A673 (cell line): ENCODE results near the gene MSI2. TPM values are rescaled to one million over a fixed set of nuclear protein-coding genes. Genes with fewer than 3 reads are reported as not detected.
"Not testable (repeated sequence)": the region's sequence is repeated elsewhere in the genome, so short reads cannot be mapped to it uniquely, and the experiment has no call there.

Source experiments
- BruUV-seq: library from RNA; stranded (reverse); fragments of 400-500 nt; replicated peaks from 2 replicates; lab custom pipeline; 2021; lab: Mats Ljungman, UMichigan
- CTCF ChIA-PET: fragments of 300-600 bp; sonication (Branson Sonifier 250); formaldehyde crosslinking; loops from one replicate; lab custom pipeline; 2022; ENCODE audit warnings: antibody characterized with exemption; lab: Charles Lee
- POLR2A ChIA-PET: fragments of 300-600 bp; sonication (Branson Sonifier 250); formaldehyde crosslinking; loops from one replicate; lab custom pipeline; 2022; ENCODE audit warnings: antibody characterized with exemption; ENCODE audit not compliant: low non-redundant PET; lab: Charles Lee
- DNase-seq: peaks from one replicate; pipeline ENCODE4 v3.0.0-alpha.2; 2015; ENCODE audit warnings: low spot score
- H3K27ac ChIP-seq: fragments of 200-600 bp; sonication (generic); 2 replicates; pipeline ENCODE4 v1.5.1; 2016; ENCODE audit warnings: mixed run types, low read depth, mild to moderate bottlenecking, mixed read lengths, antibody characterized with exemption, low read length; ENCODE audit not compliant: poor library complexity, severe bottlenecking
- H3K27me3 ChIP-seq: fragments of 200-600 bp; sonication (generic); replicated peaks from 2 replicates; pipeline ENCODE4 v1.6.1; 2017; ENCODE audit warnings: mixed run types, low read depth, mild to moderate bottlenecking, mixed read lengths, antibody characterized with exemption, low read length; ENCODE audit not compliant: insufficient read depth, poor library complexity
- H3K36me3 ChIP-seq: fragments of 200-600 bp; sonication (generic); 2 replicates; pipeline ENCODE4 v1.6.1; 2016; ENCODE audit warnings: mixed run types, mild to moderate bottlenecking, mixed read lengths, antibody characterized with exemption, low read length; ENCODE audit not compliant: insufficient read depth, poor library complexity, severe bottlenecking
- H3K4me1 ChIP-seq: fragments of 200-600 bp; sonication (generic); 2 replicates; pipeline ENCODE4 v1.6.1; 2017; ENCODE audit warnings: mixed run types, mild to moderate bottlenecking, mixed read lengths, antibody characterized with exemption, low read length; ENCODE audit not compliant: insufficient read depth, poor library complexity, severe bottlenecking
- H3K4me3 ChIP-seq: fragments of 200-600 bp; sonication (generic); 2 replicates; pipeline ENCODE4 v1.5.1; 2016; ENCODE audit warnings: low read depth, mixed run types, mild to moderate bottlenecking, mixed read lengths, low read length; ENCODE audit not compliant: poor library complexity, severe bottlenecking
- H3K9me3 ChIP-seq: fragments of 200-600 bp; sonication (generic); 2 replicates; pipeline ENCODE4 v1.6.1; 2016; ENCODE audit warnings: mixed run types, low read depth, mild to moderate bottlenecking, mixed read lengths, antibody characterized with exemption, low read length; ENCODE audit not compliant: poor library complexity, severe bottlenecking
- EZH2 ChIP-seq: fragments of 200-600 bp; sonication (generic); IDR thresholded peaks from 2 replicates; pipeline ENCODE4 v1.6.1; 2017; ENCODE audit warnings: borderline replicate concordance, low read depth, mild to moderate bottlenecking, mixed read lengths, antibody characterized with exemption, low read length; ENCODE audit not compliant: poor library complexity, severe bottlenecking
- intact Hi-C: fragments of 100-400 bp; cut with micrococcal nuclease; formaldehyde crosslinking; loops from one replicate; pipeline ENCODE4 v1.10.0; 2022; ENCODE audit not compliant: unreplicated experiment
- total RNA-seq: library from RNA; stranded (reverse); gene quantifications from 2 replicates; pipeline ENCODE4 v1.2.3, GENCODE V29; 2021
- TF ChIP-seq, protein P1 (sequence below): fragments of 300-800, 200-600 bp; sonication (generic); conservative IDR thresholded peaks from 2 replicates; pipeline ENCODE4 v1.5.1; 2017; ENCODE audit warnings: low read depth, mild to moderate bottlenecking, antibody characterized with exemption, low read length, moderate library complexity, mixed read lengths

Gene MSI2
- total RNA-seq, 1 experiment from 2014 or later: 108 TPM

- no peaks in the 10 kb centered on the region for H3K36me3 ChIP-seq
- no peaks in the 10 kb centered on the region for H3K27me3 ChIP-seq
- H3K4me1 ChIP-seq: no peaks in the 10 kb centered on the region
- ChIA-PET POLR2A (no interaction called here), CTCF (interaction anchor here (0.5 kb wide), 1 partner anchor 253 kb away, joined by 4 read pairs; no protein-coding TSS in a partner anchor)
- intact Hi-C loops: no loop called here
- peaks cover 9% of the 10 kb centered on the region for H3K9me3 ChIP-seq
- no peak for TF ChIP-seq EZH2
- no peak overlapping the region for H3K27ac ChIP-seq
- H3K4me3 ChIP-seq: no peak overlapping the region
- BruUV-seq: no TSS peak
- no peak for DNase-seq
Measured at GRCh38 chr17:57213180-57213825, 43.0 kb upstream of the MSI2 start.

GRCh38 chr17:57215317-57215716 lies 41.0 kb upstream of the MSI2 start:
- Histone ChIP-seq H3K4me1 (no peaks in the 10 kb centered on the region), H3K9me3 (no peaks in the 10 kb centered on the region), H3K27ac (no peak overlapping the region), H3K27me3 (peaks cover 7% of the 10 kb centered on the region), H3K36me3 (no peaks in the 10 kb centered on the region), H3K4me3 (no peak overlapping the region)
- ChIA-PET POLR2A (no interaction called here), CTCF (no interaction called here)
- DNase-seq: no peak
- intact Hi-C loops: no loop called here
- TF ChIP-seq EZH2: no peak
- TF ChIP-seq, protein P1, sequence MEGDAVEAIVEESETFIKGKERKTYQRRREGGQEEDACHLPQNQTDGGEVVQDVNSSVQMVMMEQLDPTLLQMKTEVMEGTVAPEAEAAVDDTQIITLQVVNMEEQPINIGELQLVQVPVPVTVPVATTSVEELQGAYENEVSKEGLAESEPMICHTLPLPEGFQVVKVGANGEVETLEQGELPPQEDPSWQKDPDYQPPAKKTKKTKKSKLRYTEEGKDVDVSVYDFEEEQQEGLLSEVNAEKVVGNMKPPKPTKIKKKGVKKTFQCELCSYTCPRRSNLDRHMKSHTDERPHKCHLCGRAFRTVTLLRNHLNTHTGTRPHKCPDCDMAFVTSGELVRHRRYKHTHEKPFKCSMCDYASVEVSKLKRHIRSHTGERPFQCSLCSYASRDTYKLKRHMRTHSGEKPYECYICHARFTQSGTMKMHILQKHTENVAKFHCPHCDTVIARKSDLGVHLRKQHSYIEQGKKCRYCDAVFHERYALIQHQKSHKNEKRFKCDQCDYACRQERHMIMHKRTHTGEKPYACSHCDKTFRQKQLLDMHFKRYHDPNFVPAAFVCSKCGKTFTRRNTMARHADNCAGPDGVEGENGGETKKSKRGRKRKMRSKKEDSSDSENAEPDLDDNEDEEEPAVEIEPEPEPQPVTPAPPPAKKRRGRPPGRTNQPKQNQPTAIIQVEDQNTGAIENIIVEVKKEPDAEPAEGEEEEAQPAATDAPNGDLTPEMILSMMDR: no peak
- no TSS peak for BruUV-seq

GRCh38 chr17:57221366-57222350 lies 34.7 kb upstream of the MSI2 start:
- CTCF ChIA-PET: no interaction called here
- no peak for DNase-seq
- H3K9me3 ChIP-seq: peaks cover 3% of the 10 kb centered on the region
- TF ChIP-seq, protein P1: no peak
- no peak for TF ChIP-seq EZH2
- H3K36me3 ChIP-seq: no peaks in the 10 kb centered on the region
- POLR2A ChIA-PET: no interaction called here
- BruUV-seq: no TSS peak
- H3K27ac ChIP-seq: no peak overlapping the region
- intact Hi-C loops: no loop called here
- no peak overlapping the region for H3K4me3 ChIP-seq
- H3K4me1 ChIP-seq: no peaks in the 10 kb centered on the region
- peaks cover 9% of the 10 kb centered on the region for H3K27me3 ChIP-seq

DNA sequence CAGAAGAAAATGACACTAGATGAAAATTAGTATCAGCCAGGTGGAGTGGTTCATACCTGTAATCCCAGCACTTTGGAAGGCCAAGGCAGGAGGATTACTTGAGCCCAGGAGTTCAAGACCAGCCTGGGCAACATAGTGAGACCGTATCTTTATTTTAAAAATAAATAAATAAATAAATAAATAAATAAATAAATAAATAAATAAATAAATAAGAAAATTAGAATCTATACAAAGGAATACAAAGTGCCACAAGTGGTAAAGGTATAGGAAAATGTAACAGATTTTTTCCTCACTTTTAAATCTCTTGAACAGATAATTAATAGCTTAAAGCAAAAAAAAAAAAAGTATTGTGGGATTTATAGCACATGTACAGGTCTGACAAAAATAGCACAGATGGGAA lies 33.9 kb upstream of the MSI2 start:
- H3K27ac ChIP-seq, H3K4me1 ChIP-seq, intact Hi-C loops, POLR2A ChIA-PET, H3K4me3 ChIP-seq, H3K36me3 ChIP-seq, DNase-seq, H3K9me3 ChIP-seq, H3K27me3 ChIP-seq, BruUV-seq, CTCF ChIA-PET: not testable (repeated sequence)
